ENCODE data around the gene ZC3H4.

DNA sequence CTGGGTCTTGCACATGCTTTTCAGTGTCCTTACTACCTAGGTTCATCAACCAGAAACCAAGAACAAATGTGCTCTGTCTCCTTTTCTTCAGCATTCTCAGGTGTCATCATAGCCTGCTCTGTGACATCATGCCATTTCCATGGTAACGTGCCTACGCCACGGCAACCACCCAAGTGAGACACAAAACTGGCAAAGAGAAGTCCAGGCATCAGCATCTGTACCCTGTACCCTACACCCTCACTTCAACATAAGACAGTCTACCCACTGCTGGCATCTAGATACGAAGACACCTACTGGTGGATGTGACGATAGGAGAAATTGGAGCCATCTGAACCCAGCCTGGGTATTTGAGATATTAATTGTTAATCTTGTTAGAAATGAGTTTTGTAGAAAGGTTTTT is 13.3 kb downstream of the ZC3H4 start:
- no peak for TF ChIP-seq ARNTL (CRISPR knock-in tag; IDR thresholded peaks at IDR 0.05; ENCODE audit: borderline replicate concordance, low read depth)
- TF ChIP-seq CSDC2 (CRISPR knock-in tag; IDR thresholded peaks at IDR 0.05), result no peak
- TF ChIP-seq, protein P1, sequence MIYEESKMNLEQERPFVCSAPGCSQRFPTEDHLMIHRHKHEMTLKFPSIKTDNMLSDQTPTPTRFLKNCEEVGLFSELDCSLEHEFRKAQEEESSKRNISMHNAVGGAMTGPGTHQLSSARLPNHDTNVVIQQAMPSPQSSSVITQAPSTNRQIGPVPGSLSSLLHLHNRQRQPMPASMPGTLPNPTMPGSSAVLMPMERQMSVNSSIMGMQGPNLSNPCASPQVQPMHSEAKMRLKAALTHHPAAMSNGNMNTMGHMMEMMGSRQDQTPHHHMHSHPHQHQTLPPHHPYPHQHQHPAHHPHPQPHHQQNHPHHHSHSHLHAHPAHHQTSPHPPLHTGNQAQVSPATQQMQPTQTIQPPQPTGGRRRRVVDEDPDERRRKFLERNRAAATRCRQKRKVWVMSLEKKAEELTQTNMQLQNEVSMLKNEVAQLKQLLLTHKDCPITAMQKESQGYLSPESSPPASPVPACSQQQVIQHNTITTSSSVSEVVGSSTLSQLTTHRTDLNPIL (CRISPR knock-in tag; IDR thresholded peaks at IDR 0.05; ENCODE audit: low read depth), result no peak
- TF ChIP-seq, protein P2, sequence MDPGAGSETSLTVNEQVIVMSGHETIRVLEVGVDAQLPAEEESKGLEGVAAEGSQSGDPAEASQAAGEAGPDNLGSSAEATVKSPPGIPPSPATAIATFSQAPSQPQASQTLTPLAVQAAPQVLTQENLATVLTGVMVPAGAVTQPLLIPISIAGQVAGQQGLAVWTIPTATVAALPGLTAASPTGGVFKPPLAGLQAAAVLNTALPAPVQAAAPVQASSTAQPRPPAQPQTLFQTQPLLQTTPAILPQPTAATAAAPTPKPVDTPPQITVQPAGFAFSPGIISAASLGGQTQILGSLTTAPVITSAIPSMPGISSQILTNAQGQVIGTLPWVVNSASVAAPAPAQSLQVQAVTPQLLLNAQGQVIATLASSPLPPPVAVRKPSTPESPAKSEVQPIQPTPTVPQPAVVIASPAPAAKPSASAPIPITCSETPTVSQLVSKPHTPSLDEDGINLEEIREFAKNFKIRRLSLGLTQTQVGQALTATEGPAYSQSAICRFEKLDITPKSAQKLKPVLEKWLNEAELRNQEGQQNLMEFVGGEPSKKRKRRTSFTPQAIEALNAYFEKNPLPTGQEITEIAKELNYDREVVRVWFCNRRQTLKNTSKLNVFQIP (CRISPR knock-in tag; IDR thresholded peaks at IDR 0.05; ENCODE audit: borderline replicate concordance, low read depth), result no peak
- TF ChIP-seq, protein P3, sequence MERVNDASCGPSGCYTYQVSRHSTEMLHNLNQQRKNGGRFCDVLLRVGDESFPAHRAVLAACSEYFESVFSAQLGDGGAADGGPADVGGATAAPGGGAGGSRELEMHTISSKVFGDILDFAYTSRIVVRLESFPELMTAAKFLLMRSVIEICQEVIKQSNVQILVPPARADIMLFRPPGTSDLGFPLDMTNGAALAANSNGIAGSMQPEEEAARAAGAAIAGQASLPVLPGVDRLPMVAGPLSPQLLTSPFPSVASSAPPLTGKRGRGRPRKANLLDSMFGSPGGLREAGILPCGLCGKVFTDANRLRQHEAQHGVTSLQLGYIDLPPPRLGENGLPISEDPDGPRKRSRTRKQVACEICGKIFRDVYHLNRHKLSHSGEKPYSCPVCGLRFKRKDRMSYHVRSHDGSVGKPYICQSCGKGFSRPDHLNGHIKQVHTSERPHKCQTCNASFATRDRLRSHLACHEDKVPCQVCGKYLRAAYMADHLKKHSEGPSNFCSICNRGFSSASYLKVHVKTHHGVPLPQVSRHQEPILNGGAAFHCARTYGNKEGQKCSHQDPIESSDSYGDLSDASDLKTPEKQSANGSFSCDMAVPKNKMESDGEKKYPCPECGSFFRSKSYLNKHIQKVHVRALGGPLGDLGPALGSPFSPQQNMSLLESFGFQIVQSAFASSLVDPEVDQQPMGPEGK (CRISPR knock-in tag; IDR thresholded peaks at IDR 0.05; ENCODE audit: borderline replicate concordance), result no peak
- TF ChIP-seq TOX (CRISPR knock-in tag; IDR thresholded peaks at IDR 0.05; ENCODE audit: borderline replicate concordance), result no peak
- TF ChIP-seq, protein P4, sequence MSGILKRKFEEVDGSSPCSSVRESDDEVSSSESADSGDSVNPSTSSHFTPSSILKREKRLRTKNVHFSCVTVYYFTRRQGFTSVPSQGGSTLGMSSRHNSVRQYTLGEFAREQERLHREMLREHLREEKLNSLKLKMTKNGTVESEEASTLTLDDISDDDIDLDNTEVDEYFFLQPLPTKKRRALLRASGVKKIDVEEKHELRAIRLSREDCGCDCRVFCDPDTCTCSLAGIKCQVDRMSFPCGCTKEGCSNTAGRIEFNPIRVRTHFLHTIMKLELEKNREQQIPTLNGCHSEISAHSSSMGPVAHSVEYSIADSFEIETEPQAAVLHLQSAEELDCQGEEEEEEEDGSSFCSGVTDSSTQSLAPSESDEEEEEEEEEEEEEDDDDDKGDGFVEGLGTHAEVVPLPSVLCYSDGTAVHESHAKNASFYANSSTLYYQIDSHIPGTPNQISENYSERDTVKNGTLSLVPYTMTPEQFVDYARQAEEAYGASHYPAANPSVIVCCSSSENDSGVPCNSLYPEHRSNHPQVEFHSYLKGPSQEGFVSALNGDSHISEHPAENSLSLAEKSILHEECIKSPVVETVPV (CRISPR knock-in tag; IDR thresholded peaks at IDR 0.05), result no peak
- no peak for TF ChIP-seq ZFP3 (CRISPR knock-in tag; IDR thresholded peaks at IDR 0.05)
- TF ChIP-seq ZNF70 (CRISPR knock-in tag; IDR thresholded peaks at IDR 0.05), result no peak
- no peak for TF ChIP-seq RARB (CRISPR knock-in tag; IDR thresholded peaks at IDR 0.05)
